G401 (cell line): ENCODE measurements around the gene ORC2. TPM values are rescaled to one million over a fixed set of nuclear protein-coding genes. Genes with fewer than 3 reads are reported as not detected.

Source experiments
- DNase-seq: peaks from one replicate; pipeline ENCODE4 v3.0.0-alpha.2; 2015; ENCODE audit warnings: low spot score
- in situ Hi-C: cut with HindIII; loops from 2 replicates; pipeline ENCODE4 v1.10.0; 2016; ENCODE audit warnings: low sequenced_read_pairs, mixed read lengths
- total RNA-seq: library from RNA; depleted of rRNA; stranded (reverse); fragments of >200 nt; shearing (Covaris generic); gene quantifications from 2 replicates; pipeline ENCODE4 v1.2.3, GENCODE V29; 2014; rRNA removed

ORC2 gene
- total RNA-seq, 1 experiment from 2014 or later, result 61.4 TPM

DNA sequence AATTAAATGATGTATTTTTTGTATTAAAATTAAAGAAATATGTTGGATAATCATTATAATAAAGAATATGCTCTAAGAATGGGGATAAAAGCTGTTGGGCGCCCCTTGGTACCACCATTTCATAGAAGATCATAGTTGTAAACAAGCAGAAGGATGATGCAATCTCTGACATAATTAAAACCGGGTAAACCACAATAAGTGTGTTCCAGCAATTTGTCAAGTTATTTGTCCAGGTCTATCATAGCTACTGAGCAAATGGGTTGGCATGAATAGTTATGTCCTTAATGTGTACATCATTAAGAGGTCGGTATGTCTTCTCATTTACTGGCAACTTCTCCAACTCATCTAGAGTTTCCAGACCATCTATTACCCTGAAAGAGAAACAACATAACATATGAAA is 92.3 kb downstream of the ORC2 start:
- in situ Hi-C loops, result no loop called here

DNA sequence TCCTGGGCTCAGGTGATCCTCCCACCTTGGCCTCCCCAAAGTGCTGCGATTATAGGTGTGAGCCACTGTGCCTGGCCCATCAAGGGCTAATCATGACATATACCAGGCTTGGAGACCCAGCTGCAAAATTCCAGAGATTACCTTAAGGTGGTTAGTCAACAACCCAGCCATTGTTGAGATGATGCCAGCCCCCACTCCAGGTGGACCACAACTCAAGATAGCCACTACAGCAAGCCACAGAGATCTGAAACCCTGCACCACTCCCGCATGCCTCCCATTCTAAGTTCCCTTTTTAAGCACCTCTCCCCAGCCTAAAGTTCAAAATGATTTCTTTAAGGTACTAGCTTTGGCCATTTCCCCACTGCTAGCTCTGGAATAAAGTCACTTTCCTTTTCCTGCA is 94.4 kb downstream of the ORC2 start:
- in situ Hi-C loops, result no loop called here

More for the DNA sequence above, 92.3 kb downstream of the ORC2 start:
- no peak for DNase-seq

DNA sequence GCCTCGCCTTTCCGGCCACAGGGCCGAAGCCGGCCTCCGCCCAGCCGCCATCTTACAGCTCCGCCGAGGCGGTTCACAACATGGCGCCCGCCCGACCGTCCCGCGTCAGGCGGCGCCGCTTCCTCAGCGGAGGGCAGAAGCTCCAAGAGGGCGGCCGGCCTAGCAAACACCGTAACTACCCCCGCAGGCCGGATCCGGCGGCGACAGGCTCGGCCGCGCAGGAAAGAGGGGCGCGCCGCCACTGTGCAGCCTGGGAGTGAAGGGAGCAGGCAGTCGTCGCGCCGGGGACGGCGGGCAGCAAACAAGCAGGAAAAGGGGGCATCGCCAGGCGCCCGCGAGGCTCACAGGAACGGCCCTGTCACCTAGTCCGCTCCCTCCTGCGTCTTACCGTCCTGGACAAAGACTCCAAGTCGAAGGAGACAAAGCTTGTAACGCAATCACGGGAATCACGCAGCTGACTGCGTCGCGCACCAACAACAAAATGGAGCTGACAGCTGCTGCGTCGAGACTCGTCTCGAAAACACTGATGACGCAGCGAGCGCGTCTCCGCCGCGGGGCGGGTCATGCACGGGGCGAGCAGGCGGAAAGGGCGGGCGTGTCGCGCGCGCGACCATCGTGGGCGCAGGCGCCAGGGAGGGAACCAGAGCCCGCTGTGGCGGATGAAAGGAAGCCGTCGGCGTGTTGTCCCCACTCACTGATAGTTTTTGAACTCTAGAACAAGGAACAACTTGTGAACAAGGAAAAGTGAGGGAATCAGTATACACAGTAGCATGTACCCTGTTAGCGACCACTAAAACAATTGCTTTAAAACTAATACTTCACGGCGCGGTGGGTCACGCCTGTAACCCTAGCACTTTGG is 99.1 kb downstream of the ORC2 start, which contains the start of gene CLK1:
Gene CLK1 (minus strand): TSS at position 483 of the 859 bp plus-strand sequence. CDS start 2,796 bp downstream, outside the sequence.
- DNase-seq, result peak; percentile 93
- in situ Hi-C loops, result no loop called here

More for the DNA sequence above, 94.4 kb downstream of the ORC2 start:
- DNase-seq, result no peak

DNA sequence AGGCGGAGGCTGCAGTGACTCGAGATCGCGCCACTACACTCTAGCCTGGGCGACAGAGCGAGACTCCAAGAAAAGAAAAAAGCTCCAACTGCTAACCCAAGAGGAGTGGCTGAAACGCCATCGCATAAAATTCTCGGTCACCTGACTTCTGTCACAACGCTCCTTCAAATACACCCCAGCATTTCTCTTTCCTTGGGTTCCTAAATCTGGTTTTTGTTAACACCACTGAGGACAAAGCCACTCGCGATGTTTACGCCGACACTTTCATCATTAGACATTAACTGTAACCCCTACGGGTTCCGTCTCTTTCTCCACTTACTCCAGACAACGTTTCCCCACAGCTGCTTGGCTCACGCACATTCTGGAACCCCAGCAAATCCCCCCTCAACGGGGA is 99.7 kb downstream of the ORC2 start:
- peak; percentile 47 for DNase-seq
- in situ Hi-C loops, result no loop called here

DNA sequence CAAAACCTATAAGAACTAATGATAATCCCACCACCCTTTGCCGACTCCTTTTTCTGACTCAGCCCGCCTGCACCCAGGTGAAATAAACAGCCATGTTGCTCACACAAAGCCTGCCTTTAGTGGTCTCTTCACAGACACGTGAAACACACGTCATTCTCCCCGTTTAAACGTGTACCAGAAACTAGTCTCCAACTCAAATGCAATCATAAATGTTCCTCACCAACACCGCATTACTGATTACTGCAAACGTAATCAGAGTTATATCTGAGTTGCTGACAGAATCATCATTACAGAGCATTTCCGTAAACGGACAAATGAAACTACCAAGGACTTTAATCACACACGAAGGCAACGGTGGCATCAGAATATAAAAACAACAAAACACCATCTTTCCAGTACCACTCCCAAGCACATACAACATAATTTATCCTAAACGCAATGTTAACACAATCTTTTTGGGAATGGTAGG is 100.9 kb downstream of the ORC2 start:
- in situ Hi-C loops, result no loop called here
- peak; percentile 38 for DNase-seq

DNA sequence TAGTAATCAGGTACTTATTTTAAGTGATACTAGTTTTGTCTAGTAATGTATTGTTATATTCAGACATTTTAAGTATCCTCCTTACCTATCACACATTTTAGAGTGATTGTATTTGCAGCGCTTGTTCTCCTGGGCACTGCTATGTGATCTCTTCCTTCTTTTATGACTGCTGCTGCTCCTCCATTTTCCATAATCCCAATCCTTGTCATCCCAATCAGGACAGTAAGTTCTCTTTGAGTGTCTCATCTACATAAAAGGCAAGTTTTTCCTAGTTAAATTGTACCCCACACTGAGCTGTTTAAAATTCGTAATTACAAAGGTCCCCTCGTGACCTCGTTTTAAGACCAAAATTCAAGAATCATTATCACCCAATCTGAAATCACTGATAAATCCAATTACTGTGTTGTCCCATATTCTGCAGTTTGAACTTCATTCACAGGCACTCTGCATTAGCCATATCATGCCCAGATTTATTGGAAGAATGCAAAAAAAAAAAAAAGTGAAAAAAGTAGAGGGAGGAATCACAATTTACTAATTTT is 101.8 kb downstream of the ORC2 start:
- in situ Hi-C loops, result no loop called here
- no peak for DNase-seq

DNA sequence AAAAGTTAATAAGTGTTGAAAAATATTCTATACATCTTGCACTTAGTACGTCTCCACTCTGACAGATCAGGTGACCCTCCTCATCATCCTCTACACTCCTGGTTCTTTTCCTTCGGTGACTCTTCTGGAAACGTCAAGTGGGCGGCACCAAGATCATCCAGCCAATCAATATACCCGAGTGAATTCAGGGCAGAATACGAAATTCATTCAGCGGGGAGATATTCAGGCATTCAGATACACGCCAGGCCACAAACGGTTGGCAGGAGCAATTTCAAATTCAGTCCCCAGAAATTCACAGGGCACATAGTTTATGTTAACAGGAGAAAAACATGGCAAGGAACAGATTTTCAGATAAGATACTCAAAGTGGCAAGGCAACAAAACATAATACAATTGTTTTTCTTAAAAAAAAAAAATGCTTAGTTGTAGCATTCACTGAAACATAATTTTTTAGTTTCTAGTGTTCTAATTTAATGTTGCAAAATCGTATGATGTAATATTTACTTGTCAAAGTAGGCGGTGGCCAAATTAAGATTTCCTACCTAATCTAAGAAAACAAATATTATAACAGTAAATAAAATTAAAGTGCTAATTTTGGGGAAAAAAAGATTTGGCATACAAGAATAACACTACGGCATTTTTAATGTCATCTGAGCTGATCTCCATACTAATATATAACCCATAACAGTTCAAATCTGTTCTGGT is 103.2 kb downstream of the ORC2 start:
- DNase-seq, result peak; percentile 58

More for the DNA sequence above, 103.2 kb downstream of the ORC2 start:
- in situ Hi-C loops, result no loop called here

Other genes with a start within 250 kb of the ORC2 start
- gene BZW1, start 151.8 kb downstream of the ORC2 start, total RNA-seq, result 474 and 596 TPM in 2 replicates
- 31.6 and 35.0 TPM in 2 replicates for gene CLK1, start 99.0 kb downstream of the ORC2 start, total RNA-seq
- 53.7 and 78.7 TPM in 2 replicates for gene PPIL3, start 74.6 kb downstream of the ORC2 start, total RNA-seq
- gene NIF3L1, start 74.3 kb downstream of the ORC2 start, total RNA-seq, result 80.5 and 105 TPM in 2 replicates
- 0.49 and 3.2 TPM in 2 replicates for gene HYCC2, start 108.0 kb upstream of the ORC2 start, total RNA-seq
- gene NDUFB3, start 108.3 kb upstream of the ORC2 start, total RNA-seq, result 78.6 and 93.5 TPM in 2 replicates
- gene CFLAR, start 152.5 kb upstream of the ORC2 start, total RNA-seq, result 17.9 and 24.1 TPM in 2 replicates
- 2.8 and 3.2 TPM in 2 replicates for gene CASP10, start 219.5 kb upstream of the ORC2 start, total RNA-seq